GM18909 (cell line): ENCODE results near the gene CD82.
A peak's percentile ranks its signal among the peaks of the same experiment; 100 is the strongest.
"Not testable (repeated sequence)": the region's sequence is repeated elsewhere in the genome, so short reads cannot be mapped to it uniquely, and the experiment has no call there.

ENCODE experiments used
- ATAC-seq: cut with Tn5 transposase; IDR thresholded peaks from one replicate; pipeline ENCODE4 v1.9.1; 2021; ENCODE audit warnings: mild to moderate bottlenecking; ENCODE audit not compliant: unreplicated experiment, poor library complexity

The CD82 gene

GRCh38 chr11:44533921-44534711 lies 31.3 kb upstream of the CD82 start:
- no peak for ATAC-seq

GRCh38 chr11:44535191-44535980 lies 30.1 kb upstream of the CD82 start:
- no peak for ATAC-seq

GRCh38 chr11:44536788-44537516 lies 28.5 kb upstream of the CD82 start:
- ATAC-seq = no peak

GRCh38 chr11:44537679-44538078 lies 27.8 kb upstream of the CD82 start:
- ATAC-seq = no peak

- ATAC-seq = peak; percentile 86
These were observed 26.9 kb upstream of the CD82 start for GRCh38 chr11:44538375-44539054.

GRCh38 chr11:44539971-44540370 lies 25.5 kb upstream of the CD82 start:
- no peak for ATAC-seq

- ATAC-seq = no peak
These were observed 24.8 kb upstream of the CD82 start for GRCh38 chr11:44540667-44541066.

- ATAC-seq = no peak
These were observed 23.1 kb upstream of the CD82 start for GRCh38 chr11:44542372-44542771.

GRCh38 chr11:44546984-44547383 lies 18.5 kb upstream of the CD82 start:
- not testable (repeated sequence) for ATAC-seq

GRCh38 chr11:44547534-44547933 lies 17.9 kb upstream of the CD82 start:
- ATAC-seq = not testable (repeated sequence)

- ATAC-seq = no peak
These were observed 17.3 kb upstream of the CD82 start for GRCh38 chr11:44548032-44548695.

GRCh38 chr11:44548961-44549749 lies 16.3 kb upstream of the CD82 start:
- not testable (repeated sequence) for ATAC-seq

GRCh38 chr11:44550123-44550522 lies 15.3 kb upstream of the CD82 start:
- ATAC-seq = no peak

GRCh38 chr11:44551456-44552139 lies 13.9 kb upstream of the CD82 start:
- no peak for ATAC-seq

- no peak for ATAC-seq
These were observed 10.2 kb upstream of the CD82 start for GRCh38 chr11:44555031-44555800.

- ATAC-seq = peak; percentile 31
These were observed 8.6 kb upstream of the CD82 start for GRCh38 chr11:44556735-44557409.

GRCh38 chr11:44557464-44557863 lies 8.0 kb upstream of the CD82 start:
- no peak for ATAC-seq
